HG03108 (cell line): ENCODE measurements around the gene ZNG1A.
"Not testable (repeated sequence)": the region's sequence is repeated elsewhere in the genome, so short reads cannot be mapped to it uniquely, and the experiment has no call there.

Experiments
- ATAC-seq: cut with Tn5 transposase; IDR thresholded peaks from one replicate; pipeline ENCODE4 v1.9.1; 2021; ENCODE audit warnings: moderate library complexity; ENCODE audit not compliant: unreplicated experiment

ZNG1A gene

GRCh38 chr9:178140-178825 lies 573 bp downstream of the ZNG1A start:
- ATAC-seq = not testable (repeated sequence)

DNA sequence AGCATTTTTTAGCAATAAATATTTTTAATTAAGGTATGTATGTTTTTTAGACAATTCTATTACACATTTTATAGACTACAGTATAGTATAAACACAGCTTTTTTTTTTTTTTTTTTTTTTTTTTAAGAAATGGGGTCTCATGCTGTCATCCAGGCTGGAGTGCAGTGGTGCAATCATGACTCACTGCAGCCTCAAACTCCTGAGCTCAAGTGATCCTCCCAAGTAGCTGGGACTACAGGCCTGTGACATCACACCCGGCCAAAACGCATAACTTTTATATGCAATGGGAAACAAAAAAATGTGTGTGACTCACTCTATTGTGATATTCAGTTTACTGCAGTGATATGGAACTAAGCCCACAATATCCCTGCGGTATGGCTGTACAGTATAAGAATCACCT lies 9.1 kb downstream of the ZNG1A start:
- not testable (repeated sequence) for ATAC-seq

GRCh38 chr9:159871-160270 lies 19.0 kb downstream of the ZNG1A start:
- not testable (repeated sequence) for ATAC-seq

DNA sequence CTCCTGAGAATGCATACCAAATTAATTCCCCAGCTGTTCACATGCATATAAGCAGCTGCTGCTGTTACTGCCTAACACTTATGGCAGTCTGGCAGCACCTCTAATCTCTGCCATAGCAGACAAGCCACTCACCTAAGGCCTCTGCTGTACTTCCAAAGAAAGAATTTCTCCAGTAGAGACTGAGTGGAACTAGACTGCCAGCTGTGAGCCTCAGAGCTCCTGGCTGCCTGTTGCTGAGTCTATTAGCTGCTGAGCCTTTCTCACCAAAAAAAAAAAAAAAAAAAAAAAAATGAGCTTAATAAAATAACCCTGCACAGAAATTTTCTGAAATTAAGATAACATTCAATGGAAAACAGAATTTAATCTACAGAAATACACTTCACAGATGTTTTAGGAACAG lies 27.7 kb downstream of the ZNG1A start:
- not testable (repeated sequence) for ATAC-seq

GRCh38 chr9:139880-140279 lies 39.0 kb downstream of the ZNG1A start:
- ATAC-seq = not testable (repeated sequence)

DNA sequence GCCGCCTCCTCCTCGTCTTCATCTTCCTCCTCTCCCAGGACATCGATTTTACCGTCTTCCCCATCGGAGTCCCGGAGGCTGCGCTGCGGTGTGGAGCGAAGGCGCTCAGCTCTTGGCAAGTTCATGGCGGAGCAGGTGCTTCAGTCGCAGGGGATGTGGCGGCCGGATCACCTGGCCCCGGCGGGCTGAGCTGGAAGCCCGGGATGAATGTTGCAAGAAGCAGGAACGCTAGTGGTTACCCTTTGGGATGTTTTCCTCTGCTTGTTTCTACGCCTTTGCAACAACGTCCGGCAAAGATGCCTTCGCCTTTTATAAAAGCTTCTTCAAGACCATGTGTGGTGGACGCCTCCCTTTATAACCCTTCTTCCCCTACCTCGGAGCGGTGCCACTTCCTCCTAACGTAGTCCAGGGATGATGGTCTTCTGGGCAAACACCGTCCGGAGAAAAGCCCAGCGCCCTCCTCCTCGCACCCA lies 60.8 kb downstream of the ZNG1A start, which contains the start of gene FOXD4:
Gene FOXD4 (minus strand): TSS at position 423 of the 473 bp plus-strand sequence. CDS start 298 bp downstream, at position 125.
- not testable (repeated sequence) for ATAC-seq

GRCh38 chr9:117144-117994 lies 61.5 kb downstream of the ZNG1A start:
- not testable (repeated sequence) for ATAC-seq

DNA sequence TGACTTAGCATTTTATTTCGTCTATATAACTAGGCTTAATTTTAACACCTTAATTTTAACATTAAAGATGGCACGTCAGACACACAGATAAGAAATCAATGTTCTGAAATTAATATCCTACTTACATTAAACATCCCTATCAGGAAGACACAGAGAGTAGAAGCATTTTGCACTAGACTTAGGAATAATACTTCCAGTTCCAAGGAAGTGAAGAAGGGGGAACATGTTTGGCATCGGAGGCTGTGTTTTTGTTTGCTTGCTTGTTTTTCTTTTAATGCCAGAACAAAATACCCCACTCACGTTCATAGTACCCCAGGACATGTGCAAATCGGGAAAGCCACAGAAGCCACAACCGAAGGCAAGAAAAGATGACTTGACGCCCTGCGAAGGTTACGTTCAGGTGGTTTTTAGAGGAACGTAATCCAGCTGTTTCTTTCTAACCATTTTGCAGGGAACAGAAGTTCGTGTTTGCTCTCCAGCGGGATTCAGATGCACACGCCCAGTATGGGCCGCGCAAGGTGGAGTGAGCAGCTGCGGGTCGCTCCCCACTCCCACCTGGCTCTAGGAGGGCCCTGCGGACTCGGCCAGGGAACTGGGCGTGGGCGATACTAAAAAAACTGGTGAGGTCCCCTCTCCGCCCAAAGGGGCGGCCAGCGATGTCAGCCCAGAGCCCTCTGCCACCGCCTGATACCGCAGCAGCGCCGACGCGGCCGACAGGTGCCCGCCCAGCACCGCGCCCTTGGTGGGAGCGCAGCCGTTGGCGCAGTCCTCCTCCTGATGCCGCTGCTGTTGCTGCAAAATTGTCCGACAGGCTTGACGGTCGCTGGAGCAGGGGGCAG lies 62.4 kb downstream of the ZNG1A start:
- ATAC-seq = not testable (repeated sequence)

GRCh38 chr9:115118-115451 lies 63.8 kb downstream of the ZNG1A start:
- not testable (repeated sequence) for ATAC-seq

GRCh38 chr9:114267-115117 lies 64.4 kb downstream of the ZNG1A start:
- ATAC-seq = not testable (repeated sequence)

GRCh38 chr9:113468-114266 lies 65.2 kb downstream of the ZNG1A start:
- ATAC-seq = not testable (repeated sequence)

- ATAC-seq = not testable (repeated sequence)
Measured at GRCh38 chr9:112589-113467, 66.0 kb downstream of the ZNG1A start.

GRCh38 chr9:110672-111071 lies 68.2 kb downstream of the ZNG1A start:
- not testable (repeated sequence) for ATAC-seq

DNA sequence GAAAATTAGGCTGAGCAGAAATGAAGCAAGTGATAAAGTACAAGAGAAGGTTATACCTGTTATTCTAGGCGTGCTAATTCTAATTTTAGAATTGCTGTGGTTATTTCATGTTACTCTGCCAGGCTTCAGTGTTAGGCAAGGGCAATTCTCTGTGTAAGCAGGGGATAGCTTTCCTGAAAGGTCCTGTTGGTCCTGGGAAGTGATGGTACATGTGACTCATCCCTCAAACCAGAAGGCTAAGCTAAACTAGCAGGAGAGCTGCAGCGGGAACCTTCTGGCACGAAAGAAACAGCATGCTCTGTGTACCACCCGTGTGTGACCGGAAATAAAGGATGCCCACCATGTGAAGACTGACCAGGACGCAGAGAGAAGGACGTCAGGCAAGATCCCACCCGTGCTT lies 69.3 kb downstream of the ZNG1A start:
- not testable (repeated sequence) for ATAC-seq

DNA sequence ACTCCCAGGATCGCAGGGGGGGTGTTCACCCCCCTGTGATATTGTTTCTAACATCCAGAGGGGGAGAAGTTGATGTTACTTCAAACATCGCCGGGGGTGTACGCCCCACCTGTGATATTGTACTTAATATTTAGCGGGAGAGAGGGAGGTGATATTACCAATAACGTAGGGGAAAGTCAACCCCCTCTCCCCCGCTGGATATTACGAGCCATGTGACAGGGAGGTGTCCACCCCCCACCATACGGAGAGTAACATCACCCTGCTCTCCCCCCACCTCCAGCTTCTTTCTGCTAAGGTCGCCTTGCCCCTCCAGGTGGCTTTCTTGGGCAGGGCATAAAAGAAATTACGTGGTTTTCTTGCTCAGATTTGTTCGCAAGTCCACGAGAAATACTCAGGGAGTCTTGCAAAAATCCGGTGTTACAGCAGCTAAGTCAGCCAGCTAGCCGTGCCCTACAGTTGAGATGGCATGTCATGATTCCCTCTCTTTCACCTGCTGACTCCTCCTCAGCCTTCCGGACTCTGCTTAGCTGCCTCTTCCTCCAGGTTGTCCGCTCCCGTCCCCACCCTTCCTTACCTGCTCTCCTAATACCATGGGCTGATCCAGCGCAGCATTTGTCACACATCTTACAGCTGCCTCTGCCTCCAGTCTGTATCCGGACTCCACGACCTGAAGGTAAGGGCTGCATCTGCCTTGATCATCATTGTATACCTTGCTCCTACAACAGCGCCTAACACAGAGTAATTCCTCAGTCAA lies 69.9 kb downstream of the ZNG1A start:
- not testable (repeated sequence) for ATAC-seq

DNA sequence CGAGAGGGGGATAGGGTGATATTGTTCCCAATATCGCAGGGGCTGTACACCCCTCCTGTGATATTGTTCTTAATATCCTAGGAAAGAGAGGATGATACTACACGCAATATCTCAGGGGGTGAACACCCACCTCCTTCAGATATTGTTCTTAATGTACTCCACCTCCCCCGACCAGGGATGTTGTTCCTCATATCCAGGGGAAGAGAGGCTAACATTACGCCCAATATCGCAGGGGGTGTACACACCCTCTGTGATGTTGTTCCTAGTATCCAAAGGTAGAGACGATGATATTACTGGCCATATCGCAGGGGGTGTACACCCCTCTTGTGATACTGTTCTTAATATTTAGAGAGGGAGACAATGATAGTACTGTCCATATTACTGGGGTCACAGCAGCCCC lies 72.9 kb downstream of the ZNG1A start:
- not testable (repeated sequence) for ATAC-seq

DNA sequence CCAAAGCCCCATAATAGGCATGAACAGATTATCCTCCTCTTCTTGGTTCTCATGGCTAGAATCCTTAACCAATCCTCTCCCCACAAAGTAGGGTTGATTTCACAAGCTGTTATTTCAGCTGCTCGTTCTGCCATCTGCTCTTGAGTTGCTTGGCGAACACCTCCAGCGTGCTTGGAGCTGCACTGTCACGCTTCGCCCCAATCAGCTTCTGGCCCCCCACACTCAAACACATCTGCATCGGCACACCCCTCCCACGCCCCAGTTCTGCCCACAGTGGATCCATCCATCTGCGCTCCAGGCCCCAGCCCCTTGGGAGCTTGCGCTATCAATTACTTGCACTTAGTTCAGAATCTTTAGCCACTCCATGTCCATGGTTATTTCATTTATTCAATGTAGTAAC lies 78.4 kb downstream of the ZNG1A start:
- ATAC-seq = not testable (repeated sequence)

GRCh38 chr9:99867-100266 lies 79.0 kb downstream of the ZNG1A start:
- not testable (repeated sequence) for ATAC-seq
